Embryonic facial prominence (tissue), 1 donor: ENCODE results near the gene DIDO1.

Experiments used
- DNase-seq: peaks from one replicate; pipeline ENCODE4 v3.0.0-alpha.2; 2016; ENCODE audit errors: extremely low spot score

The DIDO1 gene

DNA sequence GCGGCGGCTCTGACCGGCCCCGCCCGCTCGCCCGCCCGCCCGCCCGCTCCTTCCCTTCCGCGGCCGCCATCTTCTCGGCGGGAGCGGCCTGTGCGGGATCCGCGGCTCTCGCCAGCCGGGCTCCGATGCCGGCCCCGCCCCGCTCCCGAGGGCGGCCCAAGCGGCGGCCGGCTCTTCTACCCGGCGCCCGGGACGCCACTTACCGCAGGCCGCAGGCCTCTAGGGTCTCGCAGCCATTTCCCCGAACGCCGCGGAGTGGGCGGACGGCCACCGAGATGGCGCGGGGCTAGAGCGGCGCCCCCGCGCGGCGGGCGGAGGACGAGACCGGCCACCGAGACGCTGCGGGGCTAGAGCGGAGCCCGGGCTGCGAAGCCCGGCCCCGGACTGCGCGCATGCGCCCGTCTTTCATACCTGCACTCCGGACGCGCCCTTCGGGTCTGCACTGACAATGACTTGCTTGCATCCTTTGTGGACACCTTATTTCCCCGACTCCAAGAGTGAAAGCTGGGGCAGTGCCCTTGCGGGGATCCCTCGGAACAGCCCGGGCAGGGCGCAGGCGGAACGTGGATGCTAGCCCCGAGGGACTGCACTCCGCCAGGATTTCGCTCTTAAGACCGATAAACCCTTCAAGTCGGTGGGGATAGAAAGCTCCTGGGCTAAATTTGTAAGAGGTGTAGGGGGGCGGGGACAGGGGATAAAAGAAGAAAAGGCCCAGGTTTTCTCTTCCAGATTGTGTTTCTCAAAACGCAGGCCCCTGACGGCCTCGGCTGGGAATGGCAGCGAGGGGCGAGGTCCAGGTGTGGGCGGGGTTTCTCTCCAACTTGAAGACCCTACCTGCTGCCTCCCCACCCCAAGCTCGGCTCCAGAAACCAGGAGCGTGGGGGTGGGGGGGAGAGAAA, at the start of gene DIDO1:
TSS of gene DIDO1 (minus strand) at position 277 of the 899 bp plus-strand sequence.
- DNase-seq, result peak; percentile 66

- no peak for DNase-seq
These were observed 49.0 kb upstream of the DIDO1 start for GRCh38 chr20:62975251-62975760.

GRCh38 chr20:62972845-62973745, 46.8 kb upstream of the DIDO1 start:
- DNase-seq, result no peak

DNA sequence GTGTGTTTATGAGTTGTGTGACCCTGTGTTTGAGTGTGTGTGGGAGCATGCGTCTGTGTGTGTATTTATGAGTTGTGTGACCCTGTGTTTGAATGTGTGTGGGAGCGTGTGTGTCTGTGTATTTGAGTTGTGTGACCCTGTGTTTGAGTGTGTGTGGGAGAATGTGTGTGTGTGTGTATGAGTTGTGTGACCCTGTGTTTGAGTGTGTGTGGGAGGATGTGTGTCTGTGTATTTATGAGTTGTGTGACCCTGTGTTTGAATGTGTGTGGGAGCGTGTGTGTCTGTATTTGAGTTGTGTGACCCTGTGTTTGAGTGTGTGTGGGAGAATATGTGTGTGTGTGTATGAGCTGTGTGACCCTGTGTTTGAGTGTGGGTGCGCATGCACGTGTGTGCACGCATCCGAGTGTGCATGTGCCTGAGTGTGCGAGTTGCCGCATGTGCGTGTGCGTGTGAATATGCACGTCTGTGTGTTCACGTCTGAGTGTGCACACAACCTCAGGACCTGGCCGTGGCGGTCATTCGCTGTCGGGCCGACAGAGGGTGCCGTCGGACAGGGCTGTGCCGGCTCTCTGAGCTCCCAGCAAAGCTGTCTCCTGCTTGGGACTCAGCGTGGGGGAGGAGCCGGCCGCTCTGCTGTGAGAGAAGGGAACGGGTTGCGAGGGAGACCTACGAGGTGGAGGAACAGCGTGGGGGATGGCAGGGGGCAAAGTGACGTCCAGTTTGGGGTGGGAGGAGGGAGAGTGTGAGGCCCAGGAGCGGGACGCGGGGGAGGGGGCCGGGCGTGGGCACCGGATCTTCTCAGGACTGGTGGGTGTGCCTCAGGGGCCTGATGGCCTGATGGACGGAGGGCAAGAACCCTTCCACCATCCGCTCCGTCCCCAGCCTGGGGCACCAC, 45.9 kb upstream of the DIDO1 start:
- DNase-seq, result peak; percentile 76

- no peak for DNase-seq
These were observed 45.1 kb upstream of the DIDO1 start for GRCh38 chr20:62971211-62971949.

- DNase-seq, result no peak
These were observed 44.3 kb upstream of the DIDO1 start for GRCh38 chr20:62970307-62971210.

GRCh38 chr20:62969939-62970306, 43.6 kb upstream of the DIDO1 start:
- no peak for DNase-seq

DNA sequence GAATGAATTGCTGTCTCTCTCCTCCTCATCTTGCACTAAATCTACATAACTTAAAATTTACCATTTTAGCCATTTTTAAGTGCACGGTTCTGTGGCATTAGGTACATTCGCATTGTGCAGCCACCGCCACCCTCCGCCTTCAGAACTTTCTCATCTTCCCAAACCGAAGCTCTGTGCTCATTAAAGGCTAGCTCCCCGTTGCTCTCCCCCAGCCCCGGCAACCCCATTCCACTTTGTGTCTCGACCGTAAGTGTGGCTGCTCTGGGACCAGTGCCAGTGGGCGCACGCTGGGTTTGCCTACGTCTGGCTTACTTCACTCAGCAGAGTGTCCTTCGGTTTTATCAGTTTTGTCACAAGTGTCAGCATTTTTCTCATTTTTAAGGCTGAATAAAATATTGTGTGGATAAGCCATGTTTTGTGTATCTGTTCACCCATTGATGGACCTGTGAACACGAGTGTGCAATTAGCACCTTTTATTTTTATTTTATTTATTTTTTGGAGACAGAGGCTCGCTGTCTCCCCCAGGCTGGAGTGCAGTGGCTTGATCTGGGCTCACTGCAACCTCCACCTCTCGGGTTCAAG, 43.0 kb upstream of the DIDO1 start:
- DNase-seq, result no peak

- DNase-seq, result no peak
These were observed 42.3 kb upstream of the DIDO1 start for GRCh38 chr20:62968378-62969178.

- DNase-seq, result no peak
These were observed 41.5 kb upstream of the DIDO1 start for GRCh38 chr20:62967628-62968351.

DNA sequence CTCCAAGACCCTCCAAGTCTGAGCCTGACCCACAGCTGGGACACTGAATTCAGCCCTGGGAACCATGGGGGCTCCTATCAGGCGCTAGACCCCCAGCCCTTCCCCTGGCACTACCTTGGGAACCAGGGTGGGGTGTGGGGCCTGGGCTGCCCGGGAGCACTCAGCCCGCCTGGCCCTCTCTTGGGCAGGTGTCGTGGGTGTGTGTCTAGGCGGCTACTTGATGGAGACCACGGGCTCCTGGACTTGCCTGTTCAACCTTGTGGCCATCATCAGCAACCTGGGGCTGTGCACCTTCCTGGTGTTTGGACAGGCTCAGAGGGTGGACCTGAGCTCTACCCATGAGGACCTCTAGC, 40.8 kb upstream of the DIDO1 start:
- no peak for DNase-seq

- DNase-seq, result no peak
These were observed 40.2 kb upstream of the DIDO1 start for GRCh38 chr20:62966212-62967148.

GRCh38 chr20:62965363-62965771, 39.1 kb upstream of the DIDO1 start:
- no peak for DNase-seq

DNA sequence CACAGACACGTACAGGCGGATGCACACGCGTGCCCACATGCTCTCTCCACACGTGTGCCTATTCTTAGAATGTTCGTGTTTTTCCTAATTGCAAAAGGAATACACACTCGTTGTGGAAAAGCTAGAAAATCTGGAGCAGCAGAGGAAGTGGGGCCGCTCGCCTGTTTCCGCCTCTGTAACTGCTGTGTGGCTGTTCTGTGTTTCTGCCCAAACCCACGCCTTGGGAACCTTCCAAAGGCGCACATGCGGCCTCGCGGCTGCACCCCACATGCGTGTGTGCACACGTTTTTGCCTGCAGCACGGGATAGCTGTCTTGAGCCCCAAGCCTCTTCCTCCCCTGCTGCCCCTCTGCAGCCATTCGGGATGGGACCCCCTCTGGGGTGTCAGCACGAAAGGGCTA, 38.4 kb upstream of the DIDO1 start:
- no peak for DNase-seq

DNA sequence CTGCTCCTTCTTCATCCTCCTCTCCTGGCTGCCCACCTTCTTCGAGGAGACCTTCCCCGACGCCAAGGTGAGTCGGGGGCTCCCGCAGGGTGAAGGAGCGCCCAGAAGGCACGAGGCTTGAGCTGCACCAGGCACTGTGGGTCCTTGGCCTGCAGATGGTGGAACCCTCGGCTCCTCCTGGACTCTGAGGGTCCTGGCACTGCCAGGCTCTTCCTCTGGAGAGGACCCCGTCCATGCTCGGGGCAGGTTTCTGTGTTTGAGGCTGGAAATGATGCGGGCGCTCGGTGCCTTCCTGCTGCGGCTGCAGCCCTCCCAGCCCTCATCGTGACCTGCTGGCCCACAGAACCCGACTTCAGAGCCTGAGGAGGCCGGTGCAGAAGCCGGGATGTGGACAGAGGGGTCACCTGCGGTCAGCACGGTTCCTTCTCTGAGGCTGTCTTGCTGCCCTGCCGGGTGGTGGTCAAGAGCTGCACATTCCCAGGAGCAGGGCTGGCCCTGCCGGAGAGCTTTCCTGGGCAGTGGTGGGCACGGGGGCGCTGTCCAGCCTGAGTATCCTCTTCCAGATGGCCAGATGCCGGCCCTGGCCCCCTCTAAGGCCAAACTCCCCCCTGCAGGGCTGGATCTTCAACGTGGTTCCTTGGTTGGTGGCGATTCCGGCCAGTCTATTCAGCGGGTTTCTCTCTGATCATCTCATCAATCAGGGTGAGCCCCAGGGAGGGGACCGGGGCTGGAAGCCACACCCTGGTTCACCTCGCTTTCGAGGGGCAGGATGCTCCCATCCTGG, 37.5 kb upstream of the DIDO1 start:
- DNase-seq, result no peak
